ENCODE measurements around the gene RAC3.

RAC3 gene

GRCh38 chr17:82022310-82022980, 9.0 kb upstream of the RAC3 start, which contains the start of gene CENPX:
Gene CENPX, minus strand, starts transcription at chr17:82022878. Its CDS starts 17 bp downstream, at chr17:82022861.
- no peaks in the 10 kb centered on the region for H3K27me3 ChIP-seq (ENCODE audit: insufficient read depth, low read depth)
- H3K4me2 ChIP-seq: peak within 1 kb of the TSS; percentile 84
- peaks cover 6% of the 10 kb centered on the region for H3K4me1 ChIP-seq (ENCODE audit: low read depth, poor library complexity, severe bottlenecking)
- H3K4me3 ChIP-seq (IDR thresholded peaks at IDR 0.05; ENCODE audit: insufficient read depth, low read depth, low read length): peak within 1 kb of the TSS; percentile 22
- no peaks in the 10 kb centered on the region for H3K36me3 ChIP-seq (ENCODE audit: insufficient read depth)
- H4K20me1 ChIP-seq (ENCODE audit: insufficient read depth): no peaks in the 10 kb centered on the region
- H3K27ac ChIP-seq: peak within 1 kb of the TSS; percentile 26
- H3K79me2 ChIP-seq (ENCODE audit: insufficient read depth, low read depth): peaks cover 6% of the 10 kb centered on the region; the same call in 1 of the 2 replicates
- H3K9ac ChIP-seq: peak within 1 kb of the TSS; percentile 75
- TF ChIP-seq CTCF (conservative IDR thresholded peaks at IDR 0.05; ENCODE audit: low read depth, low read length): no peak
- peak within 1 kb of the TSS; percentile 80 for H2AFZ ChIP-seq (ENCODE audit: low read depth)

DNA sequence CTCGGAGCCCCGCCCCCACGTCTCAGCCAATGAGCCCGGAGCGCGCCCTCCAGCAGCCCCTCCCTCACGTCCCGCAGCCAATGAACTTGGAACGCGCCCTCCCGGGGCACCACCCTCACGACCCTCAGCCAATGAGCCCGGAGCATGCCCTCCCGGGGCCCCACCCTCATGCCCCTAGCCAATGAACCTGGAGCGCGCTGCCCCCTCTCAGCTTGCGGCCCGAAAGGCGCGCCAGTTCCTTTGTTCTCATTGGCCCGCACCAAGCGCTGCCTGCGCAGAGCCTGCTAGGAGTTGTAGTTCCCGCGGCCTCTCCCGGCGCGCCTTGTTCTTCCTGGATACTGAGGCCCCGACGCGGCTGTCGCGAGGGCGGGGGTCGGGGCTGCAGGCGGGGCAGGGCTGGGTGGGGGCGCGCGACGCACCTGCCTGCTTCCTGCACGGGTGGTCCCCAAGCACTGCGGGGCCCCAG, 8.5 kb upstream of the RAC3 start, which contains the start of gene LRRC45:
LRRC45 (plus strand) TSS at position 325 of the 466 bp plus-strand sequence. CDS start 339 bp downstream, outside the sequence.
- no peaks in the 10 kb centered on the region for H3K36me3 ChIP-seq (ENCODE audit: insufficient read depth)
- peak within 1 kb of the TSS; percentile 75 for H3K9ac ChIP-seq
- H3K79me2 ChIP-seq (ENCODE audit: insufficient read depth, low read depth): peaks cover 6% of the 10 kb centered on the region; the same call in 1 of the 2 replicates
- no peaks in the 10 kb centered on the region for H4K20me1 ChIP-seq (ENCODE audit: insufficient read depth)
- H3K4me1 ChIP-seq (ENCODE audit: low read depth, poor library complexity, severe bottlenecking): peaks cover 6% of the 10 kb centered on the region
- H3K4me3 ChIP-seq (IDR thresholded peaks at IDR 0.05; ENCODE audit: insufficient read depth, low read depth, low read length): peak within 1 kb of the TSS; percentile 22
- H3K27ac ChIP-seq: peak within 1 kb of the TSS; percentile 26
- no peaks in the 10 kb centered on the region for H3K27me3 ChIP-seq (ENCODE audit: insufficient read depth, low read depth)
- no peak for TF ChIP-seq CTCF (conservative IDR thresholded peaks at IDR 0.05; ENCODE audit: low read depth, low read length)
- peak within 1 kb of the TSS; percentile 84 for H3K4me2 ChIP-seq
- H2AFZ ChIP-seq (ENCODE audit: low read depth): peak within 1 kb of the TSS; percentile 80

DNA sequence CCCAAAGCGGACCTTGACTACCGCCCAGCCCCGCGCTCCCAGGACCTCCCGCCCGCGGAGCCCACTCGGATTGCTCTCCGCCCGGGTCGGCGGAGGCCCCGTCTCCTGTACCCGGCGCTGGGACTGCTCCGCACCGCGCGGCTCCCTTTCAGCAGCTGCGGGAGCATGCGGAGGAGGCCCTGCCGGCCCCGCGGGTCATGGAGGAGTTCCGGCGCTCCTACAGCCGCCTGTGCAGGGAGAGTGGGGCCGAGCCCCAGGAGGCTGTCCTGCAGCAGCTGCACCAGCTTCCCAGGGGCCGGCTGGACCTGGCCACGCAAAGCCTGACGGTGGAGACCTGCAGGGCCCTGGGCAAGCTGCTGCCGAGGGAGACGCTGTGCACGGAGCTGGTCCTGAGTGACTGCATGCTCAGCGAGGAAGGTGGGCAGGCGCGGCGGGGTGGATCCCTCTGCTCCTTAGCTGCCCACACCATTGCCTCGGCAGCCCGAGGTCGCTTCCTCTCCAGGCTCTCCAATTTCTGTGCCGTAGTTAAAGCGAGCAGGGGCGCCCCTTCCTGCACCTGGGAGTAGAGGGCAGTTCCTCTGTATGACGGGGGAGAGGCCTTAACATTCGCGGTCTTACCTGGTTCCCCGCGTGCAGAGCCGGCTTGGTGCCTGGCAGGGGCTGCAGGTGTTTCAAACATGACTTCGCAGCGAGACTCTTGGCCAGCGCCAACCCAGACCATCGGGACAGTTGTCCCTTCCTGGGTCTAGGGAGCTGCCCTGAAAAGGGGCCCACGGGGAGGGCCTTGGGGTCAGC, 7.8 kb upstream of the RAC3 start:
- Histone ChIP-seq H3K9ac (peak overlapping the region; percentile 64), H2AFZ (ENCODE audit: low read depth) (peak overlapping the region; percentile 76), H3K4me2 (peak overlapping the region; percentile 84), H3K4me1 (ENCODE audit: low read depth, poor library complexity, severe bottlenecking) (peaks cover 6% of the 10 kb centered on the region), H3K79me2 (ENCODE audit: insufficient read depth, low read depth) (peaks cover 6% of the 10 kb centered on the region; the same call in 1 of the 2 replicates), H3K27me3 (ENCODE audit: insufficient read depth, low read depth) (no peaks in the 10 kb centered on the region), H3K4me3 (IDR thresholded peaks at IDR 0.05; ENCODE audit: insufficient read depth, low read depth, low read length) (peak overlapping the region; percentile 22), H3K36me3 (ENCODE audit: insufficient read depth) (no peaks in the 10 kb centered on the region), H4K20me1 (ENCODE audit: insufficient read depth) (no peaks in the 10 kb centered on the region), H3K27ac (no peak overlapping the region)
- TF ChIP-seq CTCF (conservative IDR thresholded peaks at IDR 0.05; ENCODE audit: low read depth, low read length): no peak

- H3K9ac ChIP-seq: no peak overlapping the region
- no peaks in the 10 kb centered on the region for H4K20me1 ChIP-seq (ENCODE audit: insufficient read depth)
- no peak overlapping the region for H3K27ac ChIP-seq
- no peaks in the 10 kb centered on the region for H3K36me3 ChIP-seq (ENCODE audit: insufficient read depth)
- peaks cover 6% of the 10 kb centered on the region; the same call in 1 of the 2 replicates for H3K79me2 ChIP-seq (ENCODE audit: insufficient read depth, low read depth)
- no peak overlapping the region for H3K4me3 ChIP-seq (IDR thresholded peaks at IDR 0.05; ENCODE audit: insufficient read depth, low read depth, low read length)
- peaks cover 8% of the 10 kb centered on the region for H3K4me1 ChIP-seq (ENCODE audit: low read depth, poor library complexity, severe bottlenecking)
- no peak for TF ChIP-seq CTCF (conservative IDR thresholded peaks at IDR 0.05; ENCODE audit: low read depth, low read length)
- H3K27me3 ChIP-seq (ENCODE audit: insufficient read depth, low read depth): no peaks in the 10 kb centered on the region
- no peak overlapping the region for H2AFZ ChIP-seq (ENCODE audit: low read depth)
- H3K4me2 ChIP-seq: peak overlapping the region; percentile 84; the same call in 1 of the 2 replicates
Measured at GRCh38 chr17:82024859-82025258, 6.6 kb upstream of the RAC3 start.

All from KMS-11 (cell line).